HCT116 (cell line): ENCODE results near the gene ARHGEF6.

Experiments used
- EGR1 ChIP-seq: IDR thresholded peaks from 2 replicates; pipeline ENCODE4 v1.6.1; 2012; ENCODE audit warnings: low read depth
- EZH2phosphoT487 ChIP-seq: fragments of 200-600 bp; IDR thresholded peaks from 2 replicates; pipeline ENCODE4 v1.6.1; 2018; ENCODE audit warnings: antibody characterized with exemption, borderline replicate concordance
- MAX ChIP-seq: IDR thresholded peaks from 2 replicates; pipeline ENCODE4 v1.6.1; 2012
- POLR2A ChIP-seq: IDR thresholded peaks from 2 replicates; pipeline ENCODE4 v1.7.0; 2011; ENCODE audit warnings: borderline replicate concordance; ENCODE audit not compliant: insufficient read depth, insufficient read length; ENCODE audit errors: extremely low read depth
- POLR2AphosphoS5 ChIP-seq: IDR thresholded peaks from 2 replicates; pipeline ENCODE4 v1.6.1; 2011; ENCODE audit warnings: mild to moderate bottlenecking, low read depth, low read length, moderate library complexity
- RAD21 ChIP-seq: IDR thresholded peaks from 2 replicates; pipeline ENCODE4 v1.6.1; 2012; ENCODE audit warnings: low read depth, mild to moderate bottlenecking
- SIN3A ChIP-seq: IDR thresholded peaks from 2 replicates; pipeline ENCODE4 v1.6.1; 2012; ENCODE audit warnings: low read depth
- SRF ChIP-seq: IDR thresholded peaks from 2 replicates; pipeline ENCODE4 v1.6.1; 2012; ENCODE audit warnings: low read depth
- YY1 ChIP-seq: IDR thresholded peaks from 2 replicates; pipeline ENCODE4 v1.6.1; 2011; ENCODE audit warnings: low read length, low read depth, moderate library complexity, mild to moderate bottlenecking; ENCODE audit not compliant: insufficient replicate concordance; ENCODE audit errors: extremely low read depth
- TF ChIP-seq, protein P1 (sequence below), 3 experiments: fragments of 200-600 bp in 1 of 3; sonication (generic) in 1 of 3; IDR thresholded peaks in 2 of 3; conservative IDR thresholded peaks in 1 of 3; 2 replicates each; pipeline ENCODE4 v1.5.1; 2012 to 2017; ENCODE audit warnings: low read depth in 2 of 3, low read length in 2 of 3, antibody characterized with exemption in 1 of 3, borderline replicate concordance in 1 of 3, control low read depth in 1 of 3, mild to moderate bottlenecking in 1 of 3, mixed read lengths in 1 of 3, mixed run types in 1 of 3, moderate library complexity in 1 of 3; ENCODE audit not compliant: insufficient read depth in 1 of 3

DNA sequence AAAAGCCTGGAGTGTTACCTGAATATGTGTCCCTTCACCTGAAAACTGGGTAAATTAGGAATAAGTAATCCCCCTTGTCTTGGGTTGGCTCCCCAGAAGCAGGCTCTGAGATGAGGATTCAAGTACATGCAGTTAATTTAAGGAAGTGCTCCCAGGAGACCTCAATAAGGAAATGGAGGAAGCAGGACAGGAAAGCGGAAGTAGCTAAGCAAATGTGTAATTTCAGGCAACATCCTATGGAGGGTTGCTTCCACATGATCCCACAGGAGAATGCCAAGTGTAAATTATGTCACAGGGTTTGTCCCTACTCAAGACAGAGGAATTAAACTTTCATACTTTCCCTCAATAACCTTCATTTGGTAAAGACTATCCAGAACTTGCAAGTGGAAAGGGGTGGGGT lies 48.1 kb upstream of the ARHGEF6 start:
- TF ChIP-seq SIN3A, result no peak
- TF ChIP-seq, protein P1, sequence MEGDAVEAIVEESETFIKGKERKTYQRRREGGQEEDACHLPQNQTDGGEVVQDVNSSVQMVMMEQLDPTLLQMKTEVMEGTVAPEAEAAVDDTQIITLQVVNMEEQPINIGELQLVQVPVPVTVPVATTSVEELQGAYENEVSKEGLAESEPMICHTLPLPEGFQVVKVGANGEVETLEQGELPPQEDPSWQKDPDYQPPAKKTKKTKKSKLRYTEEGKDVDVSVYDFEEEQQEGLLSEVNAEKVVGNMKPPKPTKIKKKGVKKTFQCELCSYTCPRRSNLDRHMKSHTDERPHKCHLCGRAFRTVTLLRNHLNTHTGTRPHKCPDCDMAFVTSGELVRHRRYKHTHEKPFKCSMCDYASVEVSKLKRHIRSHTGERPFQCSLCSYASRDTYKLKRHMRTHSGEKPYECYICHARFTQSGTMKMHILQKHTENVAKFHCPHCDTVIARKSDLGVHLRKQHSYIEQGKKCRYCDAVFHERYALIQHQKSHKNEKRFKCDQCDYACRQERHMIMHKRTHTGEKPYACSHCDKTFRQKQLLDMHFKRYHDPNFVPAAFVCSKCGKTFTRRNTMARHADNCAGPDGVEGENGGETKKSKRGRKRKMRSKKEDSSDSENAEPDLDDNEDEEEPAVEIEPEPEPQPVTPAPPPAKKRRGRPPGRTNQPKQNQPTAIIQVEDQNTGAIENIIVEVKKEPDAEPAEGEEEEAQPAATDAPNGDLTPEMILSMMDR (IDR thresholded peaks at IDR 0.05 in 2 of 3, conservative IDR thresholded peaks at IDR 0.05 in 1 of 3; ENCODE audit: borderline replicate concordance in 1 of 3, insufficient read depth in 1 of 3, low read depth in 2 of 3, low read length in 2 of 3), result no peak
- no peak for TF ChIP-seq POLR2A
- TF ChIP-seq EGR1, result no peak
- TF ChIP-seq YY1, result no peak
- TF ChIP-seq EZH2phosphoT487, result no peak
- TF ChIP-seq SRF, result no peak
- no peak for TF ChIP-seq POLR2AphosphoS5
- TF ChIP-seq RAD21, result no peak
- TF ChIP-seq MAX, result no peak
